IPS-NIHi7 (cell line): ENCODE data around the gene OXLD1.
A peak's percentile ranks its signal among the peaks of the same experiment; 100 is the strongest.
"Not testable (repeated sequence)": the region's sequence is repeated elsewhere in the genome, so short reads cannot be mapped to it uniquely, and the experiment has no call there.

Experiments used
- DNase-seq: peaks from one replicate; pipeline ENCODE4 v3.0.0; 2012; ENCODE audit warnings: mixed read lengths; ENCODE audit errors: extremely low spot score

The OXLD1 gene

GRCh38 chr17:81652906-81653771, 13.3 kb downstream of the OXLD1 start:
- DNase-seq, result peak; percentile 83

GRCh38 chr17:81651692-81652091, 14.7 kb downstream of the OXLD1 start:
- DNase-seq, result no peak

- no peak for DNase-seq
These were observed 15.5 kb downstream of the OXLD1 start for GRCh38 chr17:81650951-81651350.

- DNase-seq, result no peak
These were observed 17.7 kb downstream of the OXLD1 start for GRCh38 chr17:81648707-81649085.

- peak; percentile 65 for DNase-seq
These were observed 18.2 kb downstream of the OXLD1 start for GRCh38 chr17:81648013-81648706.

- no peak for DNase-seq
These were observed 18.8 kb downstream of the OXLD1 start for GRCh38 chr17:81647640-81648012.

GRCh38 chr17:81646869-81647600, 19.4 kb downstream of the OXLD1 start:
- DNase-seq, result no peak

GRCh38 chr17:81644976-81645952, 21.1 kb downstream of the OXLD1 start:
- no peak for DNase-seq

GRCh38 chr17:81644496-81644895, 21.9 kb downstream of the OXLD1 start:
- DNase-seq, result no peak

- DNase-seq, result no peak
These were observed 24.4 kb downstream of the OXLD1 start for GRCh38 chr17:81641825-81642489.

GRCh38 chr17:81640011-81640410, 26.4 kb downstream of the OXLD1 start:
- no peak for DNase-seq

GRCh38 chr17:81638683-81639082, 27.7 kb downstream of the OXLD1 start:
- DNase-seq, result no peak

GRCh38 chr17:81636505-81637288, 29.7 kb downstream of the OXLD1 start, which contains the start of the genes NPLOC4 and TSPAN10:
NPLOC4 (minus strand) TSS chr17:81637112; CDS start chr17:81636930, 182 bp downstream.
TSPAN10 (plus strand) TSS chr17:81637196; CDS start chr17:81642413, 5,217 bp downstream.
- DNase-seq, result peak; percentile 100

- DNase-seq, result no peak
These were observed 30.4 kb downstream of the OXLD1 start for GRCh38 chr17:81635973-81636504.

GRCh38 chr17:81635431-81635830, 31.0 kb downstream of the OXLD1 start:
- DNase-seq, result no peak

GRCh38 chr17:81631482-81631881, 34.9 kb downstream of the OXLD1 start:
- no peak for DNase-seq

GRCh38 chr17:81630274-81630673, 36.1 kb downstream of the OXLD1 start:
- DNase-seq, result no peak

- DNase-seq, result no peak
These were observed 44.8 kb downstream of the OXLD1 start for GRCh38 chr17:81621494-81622130.

- not testable (repeated sequence) for DNase-seq
These were observed 48.1 kb downstream of the OXLD1 start for GRCh38 chr17:81618307-81618706.
